Measurements from ENCODE around the gene AUH. TPM values are rescaled to one million over a fixed set of nuclear protein-coding genes. Genes with fewer than 3 reads are reported as not detected.
"Not testable (repeated sequence)": the region's sequence is repeated elsewhere in the genome, so short reads cannot be mapped to it uniquely, and the experiment has no call there.

The AUH gene
- total RNA-seq, 2 experiments from 2014 or later = 15.5 to 15.6 TPM

- no peaks in the 10 kb centered on the region for H3K27me3 Mint-ChIP-seq (ENCODE audit: low read depth)
- POLR2A ChIA-PET = interaction anchor here (0.7 kb wide), 1 partner anchor 130 kb away, joined by 3 read pairs; no protein-coding TSS in a partner anchor
- H3K36me3 Mint-ChIP-seq (ENCODE audit: low read depth) = peaks cover 53% of the 10 kb centered on the region
- H3K9me3 Mint-ChIP-seq (ENCODE audit: insufficient read depth) = peaks cover 36% of the 10 kb centered on the region
- H3K4me3 Mint-ChIP-seq = no peak overlapping the region
- CTCF ChIA-PET = interaction anchor here (0.9 to 1.5 kb wide), 2 partner anchors 25 to 46 kb away, joined by 3 to 4 read pairs; no protein-coding TSS in a partner anchor
- peaks cover 53% of the 10 kb centered on the region for H3K4me1 Mint-ChIP-seq (ENCODE audit: low read depth)
- H3K27ac Mint-ChIP-seq = no peak overlapping the region
- ATAC-seq (no peak), DNase-seq (no peak)
Measured at GRCh38 chr9:91199739-91200497, 161.8 kb downstream of the AUH start.

- H3K27ac Mint-ChIP-seq = not testable (repeated sequence)
- peaks cover 56% of the 10 kb centered on the region for H3K4me1 Mint-ChIP-seq (ENCODE audit: low read depth)
Measured at GRCh38 chr9:91198881-91199280, 162.8 kb downstream of the AUH start.

GRCh38 chr9:91198405-91198804 is 163.3 kb downstream of the AUH start:
- Mint-ChIP-seq H3K27ac (no peak overlapping the region), H3K36me3 (ENCODE audit: low read depth) (peaks cover 45% of the 10 kb centered on the region), H3K9me3 (ENCODE audit: insufficient read depth) (peaks cover 36% of the 10 kb centered on the region), H3K27me3 (ENCODE audit: low read depth) (no peaks in the 10 kb centered on the region), H3K4me3 (no peak overlapping the region), H3K4me1 (ENCODE audit: low read depth) (peaks cover 59% of the 10 kb centered on the region)
- ATAC-seq (no peak), DNase-seq (no peak)
- POLR2A ChIA-PET = interaction anchor here (1.5 kb wide), 1 partner anchor 10 kb away, joined by 4 read pairs; no protein-coding TSS in a partner anchor
- CTCF ChIA-PET = interaction anchor here (0.7 to 1.5 kb wide), 3 partner anchors 9 to 48 kb away, joined by 3 to 4 read pairs (median 4); no protein-coding TSS in a partner anchor

More at GRCh38 chr9:91198881-91199280, 162.8 kb downstream of the AUH start:
- ChIA-PET CTCF (interaction anchor here (0.8 to 1.5 kb wide), 2 partner anchors 8 to 47 kb away, joined by 3 to 4 read pairs; no protein-coding TSS in a partner anchor), POLR2A (interaction anchor here (0.7 to 1.5 kb wide), 2 partner anchors 9 to 129 kb away, joined by 3 to 4 read pairs; no protein-coding TSS in a partner anchor)
- H3K27me3 Mint-ChIP-seq (ENCODE audit: low read depth); H3K4me3 Mint-ChIP-seq; DNase-seq; ATAC-seq: not testable (repeated sequence)
- peaks cover 46% of the 10 kb centered on the region for H3K36me3 Mint-ChIP-seq (ENCODE audit: low read depth)
- H3K9me3 Mint-ChIP-seq (ENCODE audit: insufficient read depth) = peaks cover 36% of the 10 kb centered on the region

GRCh38 chr9:91197232-91198181 is 164.2 kb downstream of the AUH start:
- H3K9me3 Mint-ChIP-seq (ENCODE audit: insufficient read depth) = peaks cover 27% of the 10 kb centered on the region
- H3K4me1 Mint-ChIP-seq (ENCODE audit: low read depth) = peaks cover 67% of the 10 kb centered on the region
- ChIA-PET CTCF (interaction anchor here (0.7 to 1.4 kb wide), 4 partner anchors 10 to 56 kb away, joined by 4 to 5 read pairs (median 4); no protein-coding TSS in a partner anchor), POLR2A (interaction anchor here (1.5 kb wide), 1 partner anchor 11 kb away, joined by 4 read pairs; no protein-coding TSS in a partner anchor)
- peaks cover 39% of the 10 kb centered on the region for H3K36me3 Mint-ChIP-seq (ENCODE audit: low read depth)
- ATAC-seq = no peak
- H3K27me3 Mint-ChIP-seq (ENCODE audit: low read depth) = no peaks in the 10 kb centered on the region
- H3K4me3 Mint-ChIP-seq = no peak overlapping the region
- no peak for DNase-seq
- H3K27ac Mint-ChIP-seq = no peak overlapping the region

DNA sequence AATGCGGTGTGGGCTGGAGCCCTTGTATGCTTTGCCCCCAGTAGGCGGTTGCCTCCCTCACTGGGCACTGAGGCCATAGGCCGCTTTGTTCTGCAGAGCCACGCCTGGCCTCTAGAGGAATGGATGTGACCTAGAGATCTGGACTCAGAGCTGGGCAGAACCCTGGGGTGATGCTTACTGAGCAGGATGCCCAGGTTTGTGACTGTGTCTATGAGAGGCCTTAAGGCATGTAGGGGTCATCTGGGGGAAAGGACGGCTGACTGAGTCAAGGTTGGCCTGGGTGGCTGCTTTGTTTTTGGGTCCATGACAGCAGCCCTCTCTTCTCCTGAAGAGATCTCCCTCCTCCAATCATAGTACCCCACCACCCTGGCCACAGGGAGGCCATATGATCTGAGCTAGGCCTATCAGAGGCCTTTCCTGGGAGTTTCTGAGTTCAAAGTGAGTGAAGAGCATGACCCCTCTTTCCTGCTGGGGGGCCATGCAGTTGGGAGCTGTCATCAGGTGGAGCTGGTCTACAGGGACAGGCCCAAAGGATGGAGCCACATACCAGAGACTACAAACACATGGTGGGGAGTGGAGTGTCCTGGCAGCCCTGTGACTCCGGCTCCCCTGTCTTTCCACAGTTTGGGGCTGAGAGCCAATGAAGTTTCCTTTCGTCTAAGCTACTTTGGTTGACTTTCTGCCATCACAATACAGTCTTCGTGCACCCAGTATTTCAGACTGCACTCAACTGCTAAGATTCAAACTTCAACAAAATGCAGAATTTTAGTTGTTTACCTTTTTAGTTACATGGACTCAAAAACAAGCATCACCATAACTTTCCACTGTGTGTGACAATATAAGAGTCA is 165.4 kb downstream of the AUH start:
- POLR2A ChIA-PET = interaction anchor here (2.3 kb wide), 1 partner anchor 12 kb away, joined by 6 read pairs; no protein-coding TSS in a partner anchor
- no peak for ATAC-seq
- H3K4me1 Mint-ChIP-seq (ENCODE audit: low read depth) = peaks cover 79% of the 10 kb centered on the region
- H3K9me3 Mint-ChIP-seq (ENCODE audit: insufficient read depth) = peaks cover 15% of the 10 kb centered on the region
- CTCF ChIA-PET = interaction anchor here (0.6 to 1.4 kb wide), 6 partner anchors 10 to 230 kb away, joined by 3 to 5 read pairs (median 4); no protein-coding TSS in a partner anchor
- H3K27ac Mint-ChIP-seq = no peak overlapping the region
- peaks cover 33% of the 10 kb centered on the region for H3K36me3 Mint-ChIP-seq (ENCODE audit: low read depth)
- DNase-seq = no peak
- no peak overlapping the region for H3K4me3 Mint-ChIP-seq
- no peaks in the 10 kb centered on the region for H3K27me3 Mint-ChIP-seq (ENCODE audit: low read depth)

GRCh38 chr9:91195372-91196012 is 166.2 kb downstream of the AUH start:
- no peak for DNase-seq
- Mint-ChIP-seq H3K4me3 (no peak overlapping the region), H3K36me3 (ENCODE audit: low read depth) (peaks cover 29% of the 10 kb centered on the region), H3K4me1 (ENCODE audit: low read depth) (peaks cover 87% of the 10 kb centered on the region), H3K27ac (peak overlapping the region; percentile 95), H3K27me3 (ENCODE audit: low read depth) (no peaks in the 10 kb centered on the region), H3K9me3 (ENCODE audit: insufficient read depth) (peaks cover 7% of the 10 kb centered on the region)
- CTCF ChIA-PET = interaction anchor here (0.6 to 1.3 kb wide), 2 partner anchors 48 to 55 kb away, joined by 3 to 4 read pairs; no protein-coding TSS in a partner anchor
- POLR2A ChIA-PET = interaction anchor here (2.3 kb wide), 1 partner anchor 12 kb away, joined by 6 read pairs; no protein-coding TSS in a partner anchor
- ATAC-seq = no peak

DNA sequence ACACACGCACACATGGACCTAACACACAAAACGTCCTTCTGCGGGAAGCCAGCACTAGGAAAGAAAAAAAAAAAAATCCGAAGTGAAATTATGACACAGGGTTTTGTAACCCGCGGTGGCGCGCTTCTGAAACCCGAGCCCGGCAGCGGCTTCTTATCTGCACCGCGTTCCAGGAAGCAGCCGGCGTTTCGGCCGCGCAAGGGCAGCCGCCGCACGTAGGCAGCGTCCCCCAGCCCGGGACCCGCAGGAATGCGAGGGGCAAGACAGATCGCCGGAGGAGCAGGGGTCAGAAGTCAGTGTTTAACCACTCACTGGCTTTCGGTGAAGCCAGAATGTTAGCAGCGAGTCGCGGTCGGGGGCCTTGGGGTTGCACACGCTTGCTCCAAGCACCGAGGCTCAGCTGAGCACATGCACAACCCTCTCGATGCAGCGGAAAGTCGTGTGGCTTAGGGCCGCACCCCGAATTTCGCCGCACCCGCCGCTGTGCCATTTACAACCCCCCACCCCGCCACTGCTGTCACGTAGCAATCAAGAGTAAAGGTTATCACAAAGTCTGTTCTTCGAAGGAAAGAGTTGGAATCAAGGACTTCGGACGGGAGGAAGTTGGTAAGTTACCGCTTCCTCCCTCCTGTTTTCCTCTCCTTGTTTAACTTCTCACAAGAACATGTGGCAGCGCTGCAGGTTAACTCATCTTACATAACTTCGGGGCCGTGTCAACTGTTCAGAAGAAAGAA is 167.9 kb downstream of the AUH start:
- DNase-seq (peak; percentile 93), ATAC-seq (peak; percentile 79)
- H3K36me3 Mint-ChIP-seq (ENCODE audit: low read depth) = peaks cover 27% of the 10 kb centered on the region
- H3K9me3 Mint-ChIP-seq (ENCODE audit: insufficient read depth) = peaks cover 7% of the 10 kb centered on the region
- peaks cover 85% of the 10 kb centered on the region for H3K4me1 Mint-ChIP-seq (ENCODE audit: low read depth)
- CTCF ChIA-PET = interaction anchor here (1.3 to 4.3 kb wide), 5 partner anchors 14 to 95 kb away, joined by 4 to 22 read pairs (median 11); no protein-coding TSS in a partner anchor
- H3K27ac Mint-ChIP-seq = peak overlapping the region; percentile 95
- no peaks in the 10 kb centered on the region for H3K27me3 Mint-ChIP-seq (ENCODE audit: low read depth)
- peak overlapping the region; percentile 70 for H3K4me3 Mint-ChIP-seq
- POLR2A ChIA-PET = interaction anchor here (1.0 to 3.2 kb wide), 5 partner anchors 14 to 230 kb away, joined by 3 to 17 read pairs (median 9); partner anchors contain the start of gene NFIL3

- no peaks in the 10 kb centered on the region for H3K27me3 Mint-ChIP-seq (ENCODE audit: low read depth)
- H3K4me3 Mint-ChIP-seq = peak overlapping the region; percentile 70
- peaks cover 80% of the 10 kb centered on the region for H3K4me1 Mint-ChIP-seq (ENCODE audit: low read depth)
- POLR2A ChIA-PET = interaction anchor here (0.6 to 3.2 kb wide), 11 partner anchors 15 to 233 kb away, joined by 3 to 22 read pairs (median 4); partner anchors contain the start of gene NFIL3
- H3K36me3 Mint-ChIP-seq (ENCODE audit: low read depth) = peaks cover 27% of the 10 kb centered on the region
- CTCF ChIA-PET = interaction anchor here (0.9 to 4.3 kb wide), 14 partner anchors 10 to 278 kb away, joined by 3 to 22 read pairs (median 6); partner anchors contain the start of gene NFIL3
- H3K9me3 Mint-ChIP-seq (ENCODE audit: insufficient read depth) = peaks cover 10% of the 10 kb centered on the region
- ATAC-seq = peak; percentile 56
- peak overlapping the region; percentile 95 for H3K27ac Mint-ChIP-seq
- peak; percentile 72 for DNase-seq
Measured at GRCh38 chr9:91193087-91193657, 168.5 kb downstream of the AUH start.

GRCh38 chr9:91192381-91193086 is 169.2 kb downstream of the AUH start:
- H3K27me3 Mint-ChIP-seq (ENCODE audit: low read depth) = no peaks in the 10 kb centered on the region
- POLR2A ChIA-PET = interaction anchor here (0.6 to 3.2 kb wide), 13 partner anchors 14 to 233 kb away, joined by 3 to 22 read pairs (median 4); partner anchors contain the start of gene NFIL3
- CTCF ChIA-PET = interaction anchor here (0.8 to 4.3 kb wide), 16 partner anchors 9 to 277 kb away, joined by 3 to 22 read pairs (median 5); partner anchors contain the start of gene NFIL3
- H3K27ac Mint-ChIP-seq = peak overlapping the region; percentile 95
- no peak for DNase-seq
- H3K9me3 Mint-ChIP-seq (ENCODE audit: insufficient read depth) = peaks cover 10% of the 10 kb centered on the region
- no peak for ATAC-seq
- H3K4me3 Mint-ChIP-seq = peak overlapping the region; percentile 70
- peaks cover 27% of the 10 kb centered on the region for H3K36me3 Mint-ChIP-seq (ENCODE audit: low read depth)
- H3K4me1 Mint-ChIP-seq (ENCODE audit: low read depth) = peaks cover 79% of the 10 kb centered on the region

All from activated CD8-positive, alpha-beta T cell treated with anti-CD3 and anti-CD28 coated beads, Interleukin-2, amount 10 ng/mL, durations not matched to agents 7 days and 5 days (primary cell).